ENCODE measurements around the gene KIRREL3.

Gene KIRREL3

GRCh38 chr11:127000291-127000968 lies at the start of gene KIRREL3:
Gene KIRREL3 (minus strand): TSS chr11:127000770.
- DNase-seq = no peak

DNA sequence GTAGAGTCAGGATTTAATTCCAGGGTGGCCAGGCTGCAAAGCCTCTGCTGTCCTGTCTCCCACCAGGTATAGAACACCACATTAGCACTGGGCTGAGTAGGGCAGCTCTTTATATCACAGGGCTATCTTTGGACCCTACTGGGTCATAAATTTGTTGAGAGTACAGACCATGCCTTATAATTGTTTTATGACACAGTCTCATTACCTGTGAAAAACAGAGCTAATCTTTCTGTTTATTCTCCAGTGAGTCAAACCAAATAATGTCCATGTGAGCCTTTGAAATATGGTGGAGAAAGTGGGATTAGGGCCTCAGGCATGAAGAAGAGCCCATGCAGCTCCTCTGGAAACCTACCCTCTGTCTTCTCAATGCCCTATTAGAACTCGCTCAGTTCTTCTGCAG lies 49.6 kb upstream of the KIRREL3 start:
- DNase-seq = no peak

DNA sequence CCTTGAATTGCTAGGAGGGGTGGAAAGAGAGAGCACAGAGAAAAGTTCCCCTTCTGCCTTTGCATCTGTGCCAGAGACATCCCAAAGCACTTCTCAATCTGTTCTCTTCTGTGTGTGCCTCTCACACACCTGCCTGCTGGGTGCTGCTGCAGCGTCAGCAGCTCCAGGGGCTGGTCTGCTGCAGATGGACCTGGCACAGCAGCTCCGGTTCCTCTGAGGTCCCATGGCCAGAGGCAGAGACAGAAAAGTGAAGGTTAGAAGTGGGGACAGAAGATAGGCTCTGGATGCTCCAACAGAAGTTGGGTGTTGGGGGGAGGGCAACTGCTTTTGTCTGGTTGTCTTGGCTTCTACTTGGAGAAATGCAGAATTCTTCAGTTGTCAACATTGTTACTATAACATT lies 48.9 kb upstream of the KIRREL3 start:
- DNase-seq = no peak

GRCh38 chr11:127044535-127044934 lies 44.0 kb upstream of the KIRREL3 start:
- no peak for DNase-seq

GRCh38 chr11:127042445-127042844 lies 41.9 kb upstream of the KIRREL3 start:
- no peak for DNase-seq

- no peak for DNase-seq
These were observed 39.0 kb upstream of the KIRREL3 start for GRCh38 chr11:127039591-127039990.

GRCh38 chr11:127037596-127037995 lies 37.0 kb upstream of the KIRREL3 start:
- DNase-seq = no peak

GRCh38 chr11:127037001-127037400 lies 36.4 kb upstream of the KIRREL3 start:
- DNase-seq = no peak

GRCh38 chr11:127035824-127036223 lies 35.3 kb upstream of the KIRREL3 start:
- DNase-seq = no peak

DNA sequence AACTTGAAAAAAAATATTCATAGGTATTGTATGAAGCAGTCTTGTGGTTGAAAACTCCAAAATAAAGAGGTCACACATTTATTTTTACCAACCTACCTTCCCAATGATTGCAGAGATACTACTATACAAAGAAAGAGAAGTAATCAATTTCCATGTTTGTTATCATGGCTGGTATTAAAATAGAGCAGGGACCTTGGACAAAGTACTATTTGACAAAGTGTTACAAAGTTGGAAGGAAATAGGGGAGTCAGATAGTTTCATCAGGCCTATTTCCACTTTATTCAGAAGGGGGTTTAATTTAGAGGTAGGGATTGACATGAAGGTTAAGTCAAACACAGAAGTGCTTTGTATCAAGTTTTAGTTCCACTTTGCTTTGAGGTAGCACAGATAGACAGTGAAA lies 34.4 kb upstream of the KIRREL3 start:
- DNase-seq = no peak

DNA sequence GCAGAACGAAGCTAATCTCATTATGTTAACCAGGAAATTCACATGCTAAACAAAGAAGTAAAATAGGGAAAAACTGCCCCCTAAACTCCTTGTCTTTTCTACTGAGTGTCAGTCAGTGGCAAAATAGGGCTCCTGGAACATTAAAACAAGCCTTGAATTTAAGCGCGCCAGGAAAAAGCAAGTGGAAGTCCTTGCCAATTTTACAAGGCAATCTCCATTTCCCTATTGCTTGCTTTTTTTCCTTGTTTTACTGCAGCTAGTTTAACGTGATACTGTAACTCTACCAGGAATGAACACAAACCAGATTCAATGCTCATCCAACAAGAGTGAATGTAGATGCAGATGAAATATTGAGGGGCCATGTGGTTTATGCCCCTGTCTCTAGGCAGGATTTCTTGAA lies 28.1 kb upstream of the KIRREL3 start:
- DNase-seq = no peak

DNA sequence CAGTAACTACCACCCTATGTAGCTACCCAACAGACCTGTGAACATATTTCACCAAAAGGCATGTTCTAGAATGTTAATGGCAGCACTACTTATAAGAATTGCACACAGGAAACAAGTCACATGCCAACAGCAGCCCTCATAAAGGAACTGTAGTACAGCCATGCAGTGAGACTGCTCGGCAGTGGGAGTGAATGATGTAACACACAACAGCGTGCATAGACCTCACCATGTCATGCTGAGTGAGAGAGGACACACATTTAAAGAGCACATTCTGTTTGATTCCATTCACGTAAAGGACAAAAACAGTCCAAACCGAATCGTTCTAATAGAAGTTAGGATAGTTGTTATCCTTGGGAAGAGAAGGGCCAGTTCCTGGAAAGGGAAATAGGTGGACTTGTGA lies 27.2 kb upstream of the KIRREL3 start:
- DNase-seq = no peak

GRCh38 chr11:127027000-127027399 lies 26.4 kb upstream of the KIRREL3 start:
- DNase-seq = no peak

GRCh38 chr11:127023991-127024390 lies 23.4 kb upstream of the KIRREL3 start:
- no peak for DNase-seq

DNA sequence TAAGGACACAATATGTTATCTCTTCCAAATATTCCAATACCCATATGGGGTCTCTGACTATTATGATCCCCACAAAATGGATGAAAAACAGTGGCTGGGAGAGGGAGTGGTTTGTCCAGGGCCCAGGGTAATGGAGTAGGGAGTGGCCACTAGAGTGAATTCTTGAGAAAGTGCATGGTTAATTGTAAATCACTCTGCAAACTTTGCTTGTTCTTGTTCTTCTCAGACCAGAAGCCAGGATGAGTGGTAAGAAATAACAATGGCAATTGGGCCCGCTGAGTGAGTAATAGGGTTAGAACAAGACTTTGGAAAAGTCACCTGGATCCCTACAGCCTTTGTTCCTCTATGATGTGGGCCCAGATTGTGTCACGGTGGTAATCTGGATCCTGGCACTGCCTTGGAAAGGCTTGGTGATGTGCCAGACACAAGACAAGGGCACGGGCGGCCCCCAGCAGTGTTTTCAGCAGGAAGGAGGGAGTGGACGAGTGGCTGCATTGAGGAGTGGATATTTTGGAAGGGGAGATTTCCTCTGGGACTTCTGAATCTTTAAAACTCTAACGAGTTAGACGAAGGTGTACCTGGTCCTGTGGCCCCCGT lies 18.2 kb upstream of the KIRREL3 start:
- no peak for DNase-seq

DNA sequence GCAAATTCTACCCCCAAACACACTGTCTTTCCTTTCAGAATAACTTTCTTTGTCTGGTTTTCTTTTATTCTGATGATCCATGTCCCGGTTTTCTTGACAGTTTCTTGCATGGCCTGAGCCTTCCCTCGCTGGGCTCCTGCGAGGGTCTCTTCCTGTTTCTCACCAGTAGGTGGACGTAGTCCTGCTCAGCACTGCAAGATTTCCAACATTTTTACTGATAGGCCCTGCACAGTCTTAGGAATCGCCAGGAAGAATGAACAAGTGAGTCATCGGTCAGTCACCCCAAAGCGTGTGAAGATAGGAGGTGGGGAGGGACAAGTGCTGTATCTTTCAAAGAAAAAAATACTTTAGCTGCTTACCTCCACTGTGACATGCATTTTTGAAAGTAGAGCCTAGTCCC lies 16.9 kb upstream of the KIRREL3 start:
- DNase-seq = no peak

- no peak for DNase-seq
These were observed 13.0 kb upstream of the KIRREL3 start for GRCh38 chr11:127013550-127013949.

- no peak for DNase-seq
These were observed 5.7 kb upstream of the KIRREL3 start for GRCh38 chr11:127006311-127006710.

DNA sequence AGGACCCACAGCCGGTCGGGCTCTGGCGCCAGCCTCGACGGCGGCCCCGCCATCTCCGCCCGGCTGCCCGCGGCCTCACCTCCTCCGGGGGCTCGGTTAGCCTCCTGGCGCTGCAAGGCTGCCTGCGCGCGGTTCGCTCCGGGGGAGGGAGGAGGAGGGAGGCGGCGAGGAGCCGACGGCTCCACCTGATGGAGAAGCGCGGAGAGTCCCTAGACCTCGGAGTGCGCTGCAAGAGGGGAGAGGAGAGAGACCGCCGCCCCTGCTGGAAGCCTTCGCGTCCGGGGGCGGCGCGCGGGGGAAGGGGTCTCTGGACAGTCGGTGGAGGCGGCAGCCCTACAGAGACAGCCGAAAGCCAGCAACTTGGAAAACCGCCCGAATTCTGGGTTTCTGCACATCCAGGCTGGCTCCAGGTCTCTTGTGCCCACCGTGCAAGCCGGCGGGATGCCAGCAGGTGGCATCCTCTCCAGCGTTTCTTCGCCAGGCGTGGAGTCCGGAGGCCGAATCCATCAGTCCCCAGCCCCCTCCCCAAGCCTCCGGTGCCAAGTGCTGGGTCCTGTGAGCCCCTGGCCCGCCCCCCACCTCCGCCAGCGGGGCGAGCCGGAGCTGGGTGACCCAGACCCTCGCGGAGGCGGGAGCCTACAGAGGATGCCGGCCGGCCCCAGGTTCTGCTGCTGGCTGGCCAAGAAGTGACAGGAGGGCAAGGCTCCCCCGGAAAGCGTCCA lies 2.9 kb upstream of the KIRREL3 start:
- no peak for DNase-seq

DNA sequence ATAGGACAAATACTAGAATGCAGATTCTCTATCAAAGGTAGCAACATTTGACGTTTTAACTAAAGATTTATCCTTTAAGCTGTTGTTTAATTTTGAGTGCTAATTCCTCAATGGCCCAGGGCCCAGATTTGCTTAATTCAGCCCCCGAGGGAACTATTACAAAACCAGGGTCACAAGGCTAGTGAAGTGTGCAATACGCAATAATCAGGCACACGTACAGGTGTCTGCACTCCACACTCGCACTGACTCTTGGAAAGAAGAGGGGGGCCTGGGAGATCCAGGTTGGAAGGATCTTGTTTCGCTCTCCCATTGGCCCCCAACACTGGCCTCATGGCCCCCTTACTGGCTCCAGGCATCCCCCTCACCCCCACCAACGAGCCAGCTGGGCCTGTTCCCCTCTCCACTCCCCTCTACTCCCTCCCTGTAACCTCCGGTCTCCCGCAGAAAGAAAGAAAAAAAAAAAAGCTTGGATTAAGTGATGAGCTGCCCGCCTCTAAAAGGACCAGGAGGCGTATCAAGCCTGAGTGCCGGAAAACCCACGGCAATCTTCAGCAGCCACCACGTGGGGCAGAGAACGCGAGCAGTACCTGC lies 2.2 kb upstream of the KIRREL3 start:
- no peak for DNase-seq

- DNase-seq = no peak
These were observed 411 bp upstream of the KIRREL3 start for GRCh38 chr11:127000981-127001380.

DNA sequence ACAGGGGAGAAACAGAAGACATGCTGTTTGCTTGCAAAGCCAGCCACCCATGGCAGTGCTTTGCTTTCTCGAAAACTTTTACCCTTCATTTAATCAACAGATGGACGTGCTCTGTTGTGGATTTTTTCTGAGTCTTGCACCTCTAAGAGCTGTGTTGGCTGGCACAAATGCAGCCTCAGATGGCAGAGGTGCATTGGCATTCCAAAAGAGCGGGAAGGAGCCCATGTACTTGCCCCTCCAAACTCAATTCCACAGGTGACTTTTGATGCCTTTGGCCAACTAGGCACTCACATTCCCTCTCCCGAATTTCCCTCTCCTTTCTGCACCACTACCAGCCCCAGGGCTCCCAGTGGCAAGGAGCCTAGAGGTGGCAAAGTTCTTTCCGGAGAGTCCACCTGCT lies 1.2 kb downstream of the KIRREL3 start:
- no peak for DNase-seq

- DNase-seq = no peak
These were observed 2.9 kb downstream of the KIRREL3 start for GRCh38 chr11:126997641-126998040.

- no peak for DNase-seq
These were observed 3.4 kb downstream of the KIRREL3 start for GRCh38 chr11:126997196-126997595.
